AG04449 (cell line): Measurements from ENCODE around the gene UCP3.

Experiments used
- CTCF ChIA-PET: fragments of 350-600 bp; formaldehyde crosslinking; extraction: SDS; loops from one replicate; lab custom pipeline; 2021; ENCODE audit warnings: antibody characterized with exemption; lab: Yijun Ruan, JAX
- POLR2A ChIA-PET: fragments of 400-600, 350-600 bp; formaldehyde crosslinking; extraction: SDS; loops from one replicate; lab custom pipeline; 2020; ENCODE audit warnings: antibody characterized with exemption, inconsistent platforms; lab: Yijun Ruan, JAX
- DNase-seq: peaks from one replicate; pipeline ENCODE4 v3.0.0-alpha.2; 2010; ENCODE audit warnings: low read depth, low spot score
- H3K4me3 ChIP-seq: 2 replicates; pipeline ENCODE4 v1.5.1; 2011; ENCODE audit warnings: low read depth, mild to moderate bottlenecking, control low read depth, low read length
- CTCF ChIP-seq: IDR thresholded peaks from one replicate; pipeline ENCODE4 v1.5.1; 2011; ENCODE audit warnings: mild to moderate bottlenecking, moderate library complexity, low read length, control low read depth, inconsistent platforms; ENCODE audit not compliant: insufficient read depth; ENCODE audit errors: missing control alignments

Gene UCP3

GRCh38 chr11:74004046-74004695 is 4.7 kb downstream of the UCP3 start:
- ChIA-PET POLR2A (no interaction called here), CTCF (no interaction called here)
- H3K4me3 ChIP-seq: no peak overlapping the region
- TF ChIP-seq CTCF: no peak
- no peak for DNase-seq

- ChIA-PET POLR2A (no interaction called here), CTCF (no interaction called here)
- H3K4me3 ChIP-seq: no peak overlapping the region
- DNase-seq: no peak
- TF ChIP-seq CTCF: no peak
Measured at GRCh38 chr11:74002832-74003231, 6.1 kb downstream of the UCP3 start.

- POLR2A ChIA-PET: no interaction called here
- DNase-seq: no peak
- H3K4me3 ChIP-seq: no peak overlapping the region
- CTCF ChIA-PET: interaction anchor here (0.9 to 1.1 kb wide), 2 partner anchors 10 to 38 kb away, joined by 3 read pairs; no protein-coding TSS in a partner anchor
- TF ChIP-seq CTCF: no peak
Measured at GRCh38 chr11:74001822-74002286, 7.0 kb downstream of the UCP3 start.

- no peak overlapping the region for H3K4me3 ChIP-seq
- CTCF ChIA-PET: interaction anchor here (1.4 kb wide), 1 partner anchor 14 kb away, joined by 3 read pairs; no protein-coding TSS in a partner anchor
- no peak for TF ChIP-seq CTCF
- POLR2A ChIA-PET: no interaction called here
- DNase-seq: no peak
Measured at GRCh38 chr11:74000307-74001133, 8.4 kb downstream of the UCP3 start.

GRCh38 chr11:73999581-74000306 is 9.1 kb downstream of the UCP3 start:
- POLR2A ChIA-PET: no interaction called here
- CTCF ChIA-PET: interaction anchor here (1.4 kb wide), 1 partner anchor 15 kb away, joined by 3 read pairs; no protein-coding TSS in a partner anchor
- no peak for DNase-seq
- no peak for TF ChIP-seq CTCF
- no peak overlapping the region for H3K4me3 ChIP-seq
